Measurements from ENCODE around the gene TP53AIP1.

The TP53AIP1 gene

GRCh38 chr11:128938156-128938885, 4.3 kb downstream of the TP53AIP1 start:
- no peak overlapping the region for H3K4me3 ChIP-seq (ENCODE audit: low read length)
- no peak for TF ChIP-seq CTCF (conservative IDR thresholded peaks at IDR 0.05; ENCODE audit: low read length)

GRCh38 chr11:128937480-128937879, 5.2 kb downstream of the TP53AIP1 start:
- DNase-seq (ENCODE audit: low read depth) = no peak
- no peak overlapping the region for H3K4me3 ChIP-seq (ENCODE audit: low read length)
- no peak for TF ChIP-seq CTCF (conservative IDR thresholded peaks at IDR 0.05; ENCODE audit: low read length)

More at GRCh38 chr11:128938156-128938885, 4.3 kb downstream of the TP53AIP1 start:
- no peak for DNase-seq (ENCODE audit: low read depth)

GRCh38 chr11:128936606-128937251, 5.9 kb downstream of the TP53AIP1 start:
- no peak for DNase-seq (ENCODE audit: low read depth)
- H3K4me3 ChIP-seq (ENCODE audit: low read length) = no peak overlapping the region
- TF ChIP-seq CTCF (conservative IDR thresholded peaks at IDR 0.05; ENCODE audit: low read length) = no peak

GRCh38 chr11:128934926-128935325, 7.7 kb downstream of the TP53AIP1 start:
- no peak for TF ChIP-seq CTCF (conservative IDR thresholded peaks at IDR 0.05; ENCODE audit: low read length)
- DNase-seq (ENCODE audit: low read depth) = no peak
- no peak overlapping the region for H3K4me3 ChIP-seq (ENCODE audit: low read length)

- no peak for DNase-seq (ENCODE audit: low read depth)
- H3K4me3 ChIP-seq (ENCODE audit: low read length) = no peak overlapping the region
- TF ChIP-seq CTCF (conservative IDR thresholded peaks at IDR 0.05; ENCODE audit: low read length) = no peak
These were observed 8.3 kb downstream of the TP53AIP1 start for GRCh38 chr11:128934351-128934750.

- DNase-seq (ENCODE audit: low read depth) = no peak
- TF ChIP-seq CTCF (conservative IDR thresholded peaks at IDR 0.05; ENCODE audit: low read length) = no peak
- H3K4me3 ChIP-seq (ENCODE audit: low read length) = no peak overlapping the region
These were observed 9.0 kb downstream of the TP53AIP1 start for GRCh38 chr11:128933481-128934178.
